Kidney epithelial cell (primary cell): ENCODE results near the gene CDH23. TPM values are rescaled to one million over a fixed set of nuclear protein-coding genes. Genes with fewer than 3 reads are reported as not detected.

Experiments
- DNase-seq: peaks from one replicate; pipeline ENCODE4 v3.0.0-alpha.2; 2010; ENCODE audit warnings: low read depth
- H3K27me3 ChIP-seq: 2 replicates; pipeline ENCODE4 v1.6.0; 2011; ENCODE audit warnings: low read length; ENCODE audit not compliant: control insufficient read depth, insufficient read depth
- H3K36me3 ChIP-seq: 2 replicates; pipeline ENCODE4 v1.5.1; 2011; ENCODE audit warnings: low read length; ENCODE audit not compliant: control insufficient read depth, insufficient read depth
- H3K4me3 ChIP-seq: 2 replicates; pipeline ENCODE4 v1.5.1; 2011; ENCODE audit warnings: low read depth, mild to moderate bottlenecking, control low read depth, low read length
- total RNA-seq: library from RNA; depleted of rRNA; stranded (reverse); fragments of >200 nt; gene quantifications from 2 replicates; pipeline ENCODE4 v1.2.3, GENCODE V29; 2015
- TF ChIP-seq, protein P1 (sequence below): IDR thresholded peaks from 2 replicates; pipeline ENCODE4 v1.5.1; 2011; ENCODE audit warnings: mild to moderate bottlenecking, moderate library complexity, low read length, control low read depth, inconsistent platforms; ENCODE audit not compliant: insufficient read depth, poor library complexity, severe bottlenecking

Gene CDH23
- total RNA-seq, 1 donor from 2014 or later = 0.04 TPM

GRCh38 chr10:71810048-71810750 lies 413.5 kb downstream of the CDH23 start:
- H3K4me3 ChIP-seq = no peak overlapping the region
- peaks cover 9% of the 10 kb centered on the region for H3K27me3 ChIP-seq
- TF ChIP-seq, protein P1, sequence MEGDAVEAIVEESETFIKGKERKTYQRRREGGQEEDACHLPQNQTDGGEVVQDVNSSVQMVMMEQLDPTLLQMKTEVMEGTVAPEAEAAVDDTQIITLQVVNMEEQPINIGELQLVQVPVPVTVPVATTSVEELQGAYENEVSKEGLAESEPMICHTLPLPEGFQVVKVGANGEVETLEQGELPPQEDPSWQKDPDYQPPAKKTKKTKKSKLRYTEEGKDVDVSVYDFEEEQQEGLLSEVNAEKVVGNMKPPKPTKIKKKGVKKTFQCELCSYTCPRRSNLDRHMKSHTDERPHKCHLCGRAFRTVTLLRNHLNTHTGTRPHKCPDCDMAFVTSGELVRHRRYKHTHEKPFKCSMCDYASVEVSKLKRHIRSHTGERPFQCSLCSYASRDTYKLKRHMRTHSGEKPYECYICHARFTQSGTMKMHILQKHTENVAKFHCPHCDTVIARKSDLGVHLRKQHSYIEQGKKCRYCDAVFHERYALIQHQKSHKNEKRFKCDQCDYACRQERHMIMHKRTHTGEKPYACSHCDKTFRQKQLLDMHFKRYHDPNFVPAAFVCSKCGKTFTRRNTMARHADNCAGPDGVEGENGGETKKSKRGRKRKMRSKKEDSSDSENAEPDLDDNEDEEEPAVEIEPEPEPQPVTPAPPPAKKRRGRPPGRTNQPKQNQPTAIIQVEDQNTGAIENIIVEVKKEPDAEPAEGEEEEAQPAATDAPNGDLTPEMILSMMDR = no peak
- H3K36me3 ChIP-seq = no peaks in the 10 kb centered on the region
- DNase-seq = no peak

DNA sequence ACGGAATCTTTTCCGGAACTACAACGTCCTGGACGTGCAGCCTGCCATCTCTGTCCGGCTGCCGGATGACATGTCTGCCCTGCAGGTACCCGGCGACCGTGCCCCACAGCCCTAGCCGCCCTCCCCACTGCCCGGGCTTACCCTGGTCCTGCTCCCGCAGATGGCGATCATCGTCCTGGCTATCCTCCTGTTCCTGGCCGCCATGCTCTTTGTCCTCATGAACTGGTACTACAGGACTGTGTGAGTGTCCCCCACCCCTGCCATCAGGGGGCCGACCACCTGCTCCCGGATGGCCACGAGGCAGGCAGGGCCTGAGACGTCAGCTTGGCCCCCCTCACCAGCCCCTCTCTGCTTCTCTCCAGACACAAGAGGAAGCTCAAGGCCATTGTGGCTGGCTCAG lies 414.6 kb downstream of the CDH23 start:
- no peaks in the 10 kb centered on the region for H3K36me3 ChIP-seq
- H3K27me3 ChIP-seq = no peaks in the 10 kb centered on the region
- DNase-seq = no peak
- H3K4me3 ChIP-seq = no peak overlapping the region
- TF ChIP-seq, protein P1 = no peak

- Histone ChIP-seq H3K36me3 (no peaks in the 10 kb centered on the region), H3K4me3 (no peak overlapping the region), H3K27me3 (no peaks in the 10 kb centered on the region)
- TF ChIP-seq, protein P1 = peak; percentile 85
- DNase-seq = no peak
Measured at GRCh38 chr10:71812016-71812912, 415.5 kb downstream of the CDH23 start.

DNA sequence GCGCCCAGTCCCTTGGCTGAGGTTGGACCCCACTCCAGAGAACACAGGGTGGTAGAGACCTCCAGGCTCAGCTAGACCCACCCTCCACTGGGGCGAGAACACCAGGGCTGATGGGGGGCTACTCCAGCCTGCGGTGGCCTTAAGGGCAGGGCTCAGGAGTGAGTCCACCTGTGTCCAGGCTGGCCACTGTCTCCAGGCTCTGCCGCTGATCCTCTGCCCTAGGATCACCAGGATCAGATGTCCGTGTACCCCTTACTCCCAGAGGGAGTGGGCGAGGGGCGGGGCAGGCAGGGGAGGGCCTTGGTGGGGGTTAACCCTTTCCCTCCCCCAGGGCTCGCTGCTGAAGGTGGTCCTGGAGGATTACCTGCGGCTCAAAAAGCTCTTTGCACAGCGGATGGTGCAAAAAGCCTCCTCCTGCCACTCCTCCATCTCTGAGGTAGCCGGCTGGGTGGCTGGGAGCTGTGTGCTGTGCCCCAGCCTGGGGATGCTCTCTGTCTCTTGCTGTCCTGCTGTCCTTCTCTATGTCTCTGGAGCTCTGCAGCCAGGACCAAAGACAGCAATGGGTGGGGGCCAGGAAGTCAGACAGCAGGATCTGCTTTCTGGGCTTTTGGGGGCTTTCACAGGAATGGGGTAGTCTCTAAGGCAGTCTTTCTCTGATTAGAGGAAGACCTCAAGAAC lies 416.3 kb downstream of the CDH23 start:
- no peaks in the 10 kb centered on the region for H3K36me3 ChIP-seq
- no peaks in the 10 kb centered on the region for H3K27me3 ChIP-seq
- TF ChIP-seq, protein P1 = no peak
- DNase-seq = no peak
- H3K4me3 ChIP-seq = no peak overlapping the region

- TF ChIP-seq, protein P1 = no peak
- no peak for DNase-seq
Measured at GRCh38 chr10:71814922-71815411, 418.2 kb downstream of the CDH23 start.

More at GRCh38 chr10:71814922-71815411, 418.2 kb downstream of the CDH23 start:
- Histone ChIP-seq H3K27me3 (no peaks in the 10 kb centered on the region), H3K4me3 (no peak overlapping the region), H3K36me3 (peaks cover 5% of the 10 kb centered on the region)
